ENCODE results near the gene LRSAM1.

Gene LRSAM1

DNA sequence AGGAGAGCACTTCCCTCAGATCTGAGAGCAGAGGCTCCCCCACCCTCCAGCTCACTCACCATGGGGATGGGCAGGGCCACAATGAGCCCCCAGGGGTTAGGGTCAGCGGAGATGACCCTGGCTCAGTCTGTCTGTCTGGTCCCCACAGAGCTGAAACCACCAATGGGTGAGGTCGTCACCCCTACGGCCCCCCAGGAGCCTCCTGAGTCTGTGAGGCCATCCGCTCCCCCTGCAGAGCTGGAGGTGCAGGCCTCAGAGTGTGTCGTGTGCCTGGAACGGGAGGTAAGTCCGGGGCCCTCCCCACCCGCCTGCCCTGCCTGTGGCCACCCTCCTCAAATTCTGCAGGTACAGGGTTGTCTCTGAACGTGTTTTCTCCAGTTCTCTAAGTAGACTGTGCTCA is 49.6 kb downstream of the LRSAM1 start:
- DNase-seq: no peak

DNA sequence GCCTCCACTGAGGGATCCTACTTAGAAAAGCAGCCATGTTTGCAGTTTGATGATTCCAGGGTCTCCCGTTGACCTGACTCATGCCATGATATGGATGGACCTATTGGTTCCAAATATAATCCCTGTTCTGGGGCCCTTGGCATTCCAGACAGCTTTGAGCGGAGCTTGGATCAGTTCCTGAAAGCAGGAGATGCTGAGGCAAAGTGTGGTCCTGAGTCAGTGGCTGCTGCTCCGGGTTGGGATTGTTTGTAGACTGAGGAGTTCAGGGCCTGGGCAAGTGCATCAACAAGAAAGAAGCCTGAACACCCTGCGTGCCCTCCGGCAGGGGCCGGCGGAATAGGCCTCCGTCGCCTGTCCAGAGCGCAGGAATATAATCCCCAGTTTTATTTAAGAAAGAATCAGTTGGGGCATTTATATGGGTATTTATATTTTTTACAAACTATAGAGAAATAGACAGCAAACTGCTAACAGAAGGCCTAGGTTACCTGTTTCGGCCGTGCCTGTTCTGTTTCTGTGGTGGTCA is 50.6 kb downstream of the LRSAM1 start:
- DNase-seq: no peak

DNA sequence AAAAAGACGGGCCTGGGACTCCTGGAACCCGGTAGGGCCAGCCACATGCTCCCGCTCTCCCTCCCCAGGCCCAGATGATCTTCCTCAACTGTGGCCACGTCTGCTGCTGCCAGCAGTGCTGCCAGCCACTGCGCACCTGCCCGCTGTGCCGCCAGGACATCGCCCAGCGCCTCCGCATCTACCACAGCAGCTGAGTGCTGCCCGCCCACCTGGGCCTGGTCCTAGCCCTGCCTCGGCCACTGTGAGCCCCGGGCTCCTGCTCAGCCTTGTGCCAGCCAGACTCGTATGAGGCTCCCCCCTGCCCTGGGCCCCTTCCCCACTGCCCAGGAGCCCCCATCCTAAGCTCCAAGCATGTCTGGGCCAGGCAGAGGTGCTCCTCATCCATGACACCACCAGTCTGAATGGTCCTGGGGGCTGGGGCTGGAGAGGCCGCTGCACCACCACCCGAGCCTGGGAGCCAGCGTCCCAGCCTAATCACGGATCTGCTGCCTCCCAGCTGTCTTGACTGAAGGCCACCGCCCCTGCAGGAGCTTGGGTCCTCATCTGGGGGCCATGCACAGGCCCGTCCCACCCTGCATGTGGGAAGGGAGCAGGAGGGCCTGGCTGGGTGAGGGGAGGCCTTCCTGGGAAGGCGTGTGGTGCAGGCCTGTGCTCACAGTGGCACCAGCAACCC is 51.5 kb downstream of the LRSAM1 start:
- no peak for DNase-seq

DNA sequence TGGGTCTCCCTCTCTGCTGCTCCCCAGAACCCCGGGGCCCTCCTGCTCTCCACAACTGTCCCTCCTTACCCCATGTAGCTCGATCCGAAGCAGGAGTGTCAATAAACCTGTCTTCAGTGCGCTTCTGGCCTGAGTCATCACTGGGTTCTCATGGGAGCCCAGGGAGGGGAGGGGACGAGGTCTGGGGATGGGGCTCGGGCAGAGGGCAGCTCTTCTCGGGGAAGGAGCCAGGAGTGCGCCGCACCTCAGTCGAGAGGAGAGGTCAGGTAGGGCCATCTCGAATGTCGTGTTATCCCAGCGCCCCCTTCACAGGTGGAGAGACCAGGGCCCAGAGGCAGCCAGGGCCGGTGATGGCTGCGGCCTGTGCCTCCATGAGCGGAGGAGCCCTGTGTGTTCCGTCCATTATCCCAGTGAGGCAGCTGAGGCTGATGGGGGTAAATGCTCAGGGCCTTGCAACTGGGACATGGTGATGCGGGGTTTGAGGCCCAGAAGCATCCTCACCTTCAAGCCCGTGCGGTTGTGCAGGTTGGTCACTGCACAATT is 52.1 kb downstream of the LRSAM1 start:
- DNase-seq: no peak

DNA sequence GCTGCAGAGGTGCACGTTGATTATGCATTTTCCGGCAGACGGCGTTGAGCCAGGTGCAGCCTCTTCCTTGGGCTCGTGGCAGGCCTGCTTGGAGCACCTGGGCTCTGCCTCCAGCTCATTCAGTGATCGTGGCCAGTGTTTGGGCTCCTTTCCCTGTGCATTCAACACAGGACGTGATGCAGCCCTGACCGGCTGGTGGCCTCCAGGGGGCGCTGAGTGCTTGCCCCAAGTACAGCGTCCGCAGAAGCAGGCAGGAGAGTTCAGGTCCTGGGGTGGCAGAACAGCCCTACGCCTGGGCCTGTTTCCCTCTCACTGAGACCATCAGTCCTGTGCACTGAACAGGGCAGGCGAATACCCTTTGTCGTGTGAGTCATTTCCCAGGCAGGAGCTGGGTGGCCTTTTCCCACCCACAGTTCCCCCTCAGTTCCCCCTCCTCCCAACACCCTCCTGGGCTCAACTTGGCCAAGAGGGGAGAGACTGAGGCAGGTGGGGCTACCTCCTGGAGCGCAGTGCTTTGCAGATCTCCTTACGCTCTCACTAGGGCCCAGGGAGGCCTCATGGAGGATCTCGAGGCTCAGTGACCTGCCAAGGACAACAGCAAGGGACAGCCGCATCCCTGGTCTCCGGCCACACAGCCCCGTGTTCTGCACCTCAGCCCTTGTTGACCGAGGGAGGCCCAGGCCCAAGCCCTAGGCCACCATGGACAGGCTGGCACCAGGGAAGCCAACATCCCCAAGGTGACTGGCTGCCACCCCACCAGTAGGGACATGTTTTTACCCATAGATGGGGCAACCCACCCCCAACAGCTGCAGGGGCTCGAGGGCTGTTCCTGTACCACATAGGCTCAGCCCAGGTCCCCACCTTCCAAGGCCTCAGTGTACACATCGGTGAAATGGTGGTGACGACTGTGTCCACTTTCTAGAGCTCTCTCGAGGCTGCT is 52.9 kb downstream of the LRSAM1 start:
- DNase-seq: peak; percentile 74

DNA sequence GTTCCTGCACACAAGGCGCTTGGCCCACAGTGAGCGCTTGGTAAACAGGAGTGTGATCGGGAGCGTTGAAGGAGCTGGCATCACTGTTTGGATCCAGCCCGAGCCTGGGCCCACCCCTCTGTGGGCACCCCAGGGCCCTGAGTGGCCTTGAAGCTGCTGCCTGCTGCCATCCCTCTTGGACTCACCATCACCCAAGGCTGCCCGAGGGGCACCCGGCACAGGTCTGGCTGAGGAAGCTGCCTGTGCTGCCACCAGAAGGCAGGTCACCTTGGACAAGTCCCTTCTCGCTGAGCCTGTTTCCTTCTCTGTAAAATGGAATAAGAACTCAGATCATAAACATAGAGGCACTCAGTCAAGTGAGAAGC is 53.6 kb downstream of the LRSAM1 start:
- DNase-seq: no peak

DNA sequence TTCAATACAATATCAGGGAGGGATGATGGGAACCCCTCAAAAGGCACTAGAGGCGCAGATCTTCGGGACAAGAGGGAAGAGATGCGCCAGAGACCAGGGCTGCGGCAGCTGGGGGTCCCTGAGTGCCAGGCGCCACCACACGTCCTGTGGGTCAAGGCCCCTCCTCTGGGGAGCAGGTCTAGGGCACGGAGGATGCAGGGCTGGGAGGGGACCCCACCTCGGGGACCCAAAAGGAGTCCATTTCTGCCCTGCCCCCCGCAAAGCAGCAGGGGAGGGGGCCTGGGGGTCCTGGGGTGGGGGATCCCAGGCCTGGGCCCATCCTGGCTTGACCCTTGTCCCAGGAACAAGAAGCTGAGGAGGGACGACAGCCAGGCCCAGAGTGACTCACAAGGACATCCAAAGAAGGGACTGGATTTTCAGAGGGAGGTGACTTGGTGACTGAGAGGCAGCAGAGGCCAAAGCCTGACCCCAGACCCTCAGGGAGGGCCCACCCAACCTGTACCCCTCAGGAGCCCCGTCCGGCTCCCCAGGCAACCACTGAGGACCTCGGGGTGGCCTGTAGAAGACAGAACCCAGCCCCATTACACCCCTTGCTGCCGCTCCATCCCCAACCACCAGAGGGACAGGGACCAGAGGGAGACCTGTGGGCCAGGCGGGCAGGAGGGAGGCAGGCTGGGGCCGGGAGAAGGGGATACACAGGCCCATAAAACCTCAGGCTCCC is 54.2 kb downstream of the LRSAM1 start:
- DNase-seq: no peak

DNA sequence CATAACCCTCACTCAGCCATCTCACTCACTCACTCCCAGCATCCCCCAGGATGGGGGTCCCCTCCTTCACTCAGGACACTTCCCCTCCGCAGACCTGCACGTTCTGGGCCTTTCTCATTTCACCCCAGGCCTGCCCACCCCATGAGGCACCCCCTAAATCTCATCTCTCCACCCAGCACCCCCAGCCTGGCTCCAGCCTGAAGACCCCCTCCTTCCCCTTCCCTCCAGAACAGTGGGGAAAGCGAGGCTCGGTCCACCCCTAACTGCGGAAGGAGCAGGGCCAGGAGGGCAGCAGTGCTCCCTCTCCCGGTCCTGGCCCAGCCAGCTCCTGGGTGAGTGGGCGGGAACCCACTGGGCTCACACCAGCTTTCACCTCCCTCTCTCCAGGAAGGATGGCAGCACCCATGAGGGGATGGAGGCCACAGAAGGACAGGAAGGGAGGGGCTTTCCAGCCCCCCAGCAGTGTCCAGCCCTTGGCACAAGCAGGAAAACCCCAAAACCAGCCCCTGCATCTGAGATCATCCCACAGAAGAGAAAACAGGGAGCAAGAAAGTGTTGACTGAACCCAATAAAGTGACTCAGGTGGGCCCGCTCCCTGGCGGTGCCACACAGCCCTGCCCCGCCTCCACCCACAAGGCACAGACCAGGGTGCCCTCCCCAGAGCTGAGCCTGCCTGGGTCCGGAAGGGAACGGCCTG is 55.0 kb downstream of the LRSAM1 start:
- DNase-seq: no peak

DNA sequence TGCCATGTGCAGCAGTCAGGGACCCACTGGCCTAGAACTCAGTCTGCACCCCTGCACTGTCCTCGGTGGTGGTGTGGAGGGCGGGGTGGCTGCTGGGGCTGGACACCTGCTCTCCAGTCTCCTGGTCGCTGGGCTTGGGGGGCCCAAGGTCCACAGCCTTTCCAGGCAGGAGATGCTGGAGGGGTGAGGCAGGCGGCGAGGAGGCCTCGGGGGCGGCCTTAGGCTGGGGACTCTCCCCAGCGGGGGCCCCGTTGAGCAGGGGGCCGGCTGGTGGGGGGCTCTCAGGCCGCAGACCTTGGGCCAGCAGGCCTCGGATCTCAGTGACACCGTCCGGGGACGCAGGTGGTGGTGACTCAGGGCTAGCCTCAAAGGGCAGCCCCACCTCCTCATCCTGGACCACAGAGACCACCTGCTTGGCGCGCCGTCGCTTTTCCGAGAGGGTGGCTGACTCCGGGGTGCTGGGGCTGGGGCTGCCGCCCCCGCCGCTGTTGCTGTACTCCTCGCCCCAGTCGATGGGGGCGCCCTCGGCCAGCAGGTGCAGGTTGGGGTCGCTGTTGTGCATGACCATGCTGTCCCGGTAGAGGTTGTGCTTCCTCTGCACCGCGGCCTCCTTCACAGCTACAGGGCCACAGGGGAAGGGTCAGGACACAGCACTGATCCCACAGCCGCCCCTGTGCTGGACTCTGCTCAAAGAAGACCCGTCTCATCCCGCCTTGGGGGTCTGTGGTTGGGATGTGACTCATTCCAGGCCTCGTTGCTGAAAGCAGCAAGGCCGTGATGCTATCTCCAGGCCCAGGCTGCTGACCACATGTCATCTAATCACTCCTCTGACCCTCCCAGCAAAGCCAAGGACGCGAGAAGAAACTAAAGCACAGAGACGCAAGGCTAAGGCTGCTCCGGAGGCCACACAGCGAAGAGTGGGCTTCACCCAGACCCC is 55.8 kb downstream of the LRSAM1 start:
- DNase-seq: no peak

DNA sequence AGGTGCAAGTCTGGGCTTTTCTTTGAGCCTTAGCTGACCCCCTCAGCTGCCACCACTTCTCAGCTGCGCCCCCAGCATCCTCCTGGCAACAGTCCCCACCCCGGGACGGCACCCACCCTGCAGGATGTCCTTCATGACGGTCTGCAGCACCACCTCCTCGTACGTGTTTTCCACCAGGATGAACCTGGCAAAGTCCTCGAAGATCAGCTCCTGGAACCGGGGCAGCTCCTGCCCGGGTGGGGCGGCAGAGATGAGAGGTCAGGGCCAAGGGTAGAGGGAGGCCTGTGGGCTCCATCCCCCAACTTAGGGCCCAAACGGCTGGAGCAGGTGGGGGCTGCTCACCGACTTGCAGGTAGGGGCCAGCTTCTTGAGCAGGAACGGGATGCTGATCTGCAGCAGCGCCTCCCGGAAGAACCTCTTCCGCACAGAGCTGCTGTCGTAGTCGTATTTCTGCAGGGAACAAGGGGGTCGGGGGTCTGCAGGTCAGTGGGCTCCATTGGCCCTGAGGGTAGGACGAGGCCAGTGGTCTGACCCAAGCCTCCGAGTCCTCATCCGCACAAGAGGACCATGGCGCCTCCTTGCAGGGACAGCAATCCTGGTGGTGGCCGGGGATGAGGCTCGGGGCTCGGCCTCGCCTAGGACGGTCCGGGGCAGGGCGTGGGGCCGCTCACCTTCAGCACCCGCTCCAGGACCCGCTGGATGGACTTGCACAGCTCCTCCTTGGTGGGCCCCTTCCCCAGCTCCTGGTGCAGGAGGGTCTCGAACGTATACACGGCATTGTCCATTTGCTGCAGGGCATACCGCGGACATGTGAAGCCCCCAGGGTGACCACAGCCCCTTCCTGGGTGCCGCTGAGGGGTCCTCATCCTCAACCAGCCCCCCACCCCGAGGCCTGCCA is 56.7 kb downstream of the LRSAM1 start:
- no peak for DNase-seq

DNA sequence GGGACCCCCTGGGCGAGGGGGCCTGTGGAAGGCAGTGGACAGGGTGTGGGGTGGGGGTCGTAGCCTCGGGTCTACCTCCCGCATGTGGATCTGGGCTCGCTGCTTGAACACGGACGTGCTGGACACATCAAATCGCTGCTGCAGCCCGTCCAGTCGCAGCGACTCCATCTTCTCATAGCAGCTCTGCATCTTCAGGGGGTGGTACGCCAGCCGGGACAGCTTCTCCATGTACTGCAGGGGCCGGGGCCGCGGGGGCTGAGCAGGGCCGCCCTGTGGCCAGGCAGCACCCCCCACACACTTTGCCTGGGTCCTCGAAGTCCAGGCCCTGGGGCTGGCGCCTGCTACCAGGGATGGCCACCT is 57.6 kb downstream of the LRSAM1 start:
- DNase-seq: no peak

DNA sequence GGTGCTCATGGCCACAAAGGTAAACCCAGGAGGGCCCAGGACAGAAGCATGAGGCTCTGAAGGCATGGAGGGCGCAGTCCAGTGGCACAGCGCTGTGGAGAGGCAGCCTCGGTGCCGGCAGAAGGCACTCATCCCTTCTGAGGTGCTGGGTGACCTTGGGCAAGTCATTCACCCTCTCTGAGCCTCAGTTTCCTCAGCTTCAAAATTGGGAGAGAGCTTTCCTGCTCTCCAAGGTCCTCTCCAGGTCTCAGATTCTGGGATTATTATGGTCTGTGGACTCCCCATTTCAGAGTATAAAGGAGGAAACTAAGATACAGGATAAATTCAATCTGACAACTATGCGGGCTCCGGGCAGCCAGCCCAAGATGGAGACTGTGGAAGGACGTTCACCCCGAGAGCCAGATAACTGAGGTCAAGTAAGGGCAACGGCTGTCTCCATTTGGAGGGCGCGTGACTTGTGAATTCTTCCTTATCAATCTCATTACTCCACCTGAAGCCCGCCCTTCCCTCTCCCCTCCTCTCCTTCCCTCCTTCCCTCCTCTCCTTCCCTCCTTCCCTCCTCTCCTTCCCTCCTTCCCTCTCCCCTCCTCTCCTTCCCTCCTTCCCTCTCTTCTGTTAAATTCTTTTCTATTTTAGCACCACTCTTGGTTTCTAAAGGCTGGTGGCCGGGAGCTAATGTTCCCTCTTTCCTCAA is 58.1 kb downstream of the LRSAM1 start:
- no peak for DNase-seq

DNA sequence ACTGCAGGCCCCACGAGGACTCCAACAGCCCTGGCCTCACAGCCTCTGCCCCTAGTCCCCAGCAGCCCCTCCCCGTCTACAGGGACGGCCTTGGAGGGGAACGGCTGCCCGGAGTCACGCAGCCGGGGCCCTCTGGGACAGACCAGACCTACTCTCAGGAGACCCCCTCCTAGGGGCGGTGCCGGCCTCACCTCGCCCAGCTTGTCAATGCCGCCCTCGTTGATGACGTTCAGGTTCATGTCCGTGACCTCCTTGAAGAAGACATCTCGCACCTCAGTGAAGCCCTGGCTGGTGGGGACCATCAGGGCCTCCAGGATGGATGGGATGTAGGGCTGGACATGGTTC is 58.6 kb downstream of the LRSAM1 start:
- no peak for DNase-seq

DNA sequence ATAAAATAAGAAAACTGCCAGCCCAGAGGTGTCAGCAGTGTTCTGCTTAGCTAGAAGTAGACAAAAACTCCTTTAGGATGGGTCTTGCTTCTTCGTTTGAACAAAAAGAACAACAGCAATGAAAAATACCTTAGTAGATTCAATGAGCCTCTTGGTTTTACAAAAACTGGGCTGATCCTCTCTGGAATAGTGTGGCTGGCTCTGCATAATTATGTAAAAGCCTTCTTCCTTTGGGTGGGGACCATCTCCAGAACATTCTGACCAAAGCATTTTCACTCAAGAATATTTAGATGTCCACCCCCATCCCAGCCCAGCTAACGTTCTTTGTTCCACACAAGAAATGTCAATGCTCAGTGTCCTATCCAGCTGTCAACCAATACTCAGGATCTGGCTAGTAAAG is 63.2 kb downstream of the LRSAM1 start:
- no peak for DNase-seq

DNA sequence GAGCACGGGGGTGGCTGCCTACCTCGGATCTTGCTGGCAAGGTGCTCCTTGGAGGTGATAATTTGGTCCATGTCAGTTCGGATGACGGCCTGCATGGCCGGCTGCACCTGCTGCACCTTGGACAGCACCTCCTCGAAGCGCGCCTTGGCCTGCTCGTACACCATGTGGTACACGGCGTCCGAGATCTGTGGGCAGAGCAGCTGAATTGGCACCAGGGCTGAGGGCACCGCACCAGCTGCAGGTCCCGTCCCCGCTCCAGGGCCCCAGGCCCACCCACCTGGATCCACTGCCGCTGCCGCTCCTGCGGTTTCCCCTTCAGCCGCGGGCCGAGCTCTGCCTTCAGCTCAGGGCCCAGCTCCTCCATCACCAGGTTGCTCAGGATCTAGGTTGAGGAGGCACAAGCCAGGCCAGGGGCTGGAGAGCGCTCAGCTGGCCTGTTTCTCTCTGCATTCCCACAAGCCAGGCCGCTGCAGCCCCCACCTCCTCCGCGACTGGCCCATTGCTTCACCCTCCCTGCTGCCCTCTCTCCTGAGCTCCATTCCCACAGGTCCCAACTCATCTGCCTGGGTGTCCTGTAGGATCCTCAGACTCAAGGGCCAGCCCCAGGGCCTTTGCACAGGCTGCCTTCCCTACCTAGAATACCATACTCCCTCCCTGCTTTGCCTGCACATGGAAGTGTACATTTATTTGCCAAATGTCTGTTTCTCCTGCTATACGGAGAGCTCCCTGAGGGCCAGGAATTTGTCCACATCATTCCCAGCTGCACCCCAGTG is 65.7 kb downstream of the LRSAM1 start:
- no peak for DNase-seq

DNA sequence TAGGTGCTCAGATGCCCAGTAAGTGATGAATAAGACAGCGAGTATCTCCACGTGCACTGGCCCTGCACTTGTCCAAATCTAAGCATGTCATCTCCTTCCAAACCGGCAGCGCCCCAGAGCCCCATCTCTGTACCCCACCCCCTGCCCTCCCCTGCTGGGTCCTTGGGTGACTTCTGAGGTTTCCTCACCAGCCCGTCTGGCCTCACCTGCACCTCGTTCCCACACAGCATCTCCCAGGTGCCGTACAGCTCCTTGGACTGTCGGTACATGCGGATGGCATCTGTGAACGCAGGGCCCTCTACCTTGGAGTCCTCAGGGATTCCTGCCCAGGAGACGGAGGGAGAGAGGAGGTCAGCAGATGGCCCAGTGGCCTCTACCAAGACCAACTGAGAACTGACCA is 66.3 kb downstream of the LRSAM1 start:
- no peak for DNase-seq

DNA sequence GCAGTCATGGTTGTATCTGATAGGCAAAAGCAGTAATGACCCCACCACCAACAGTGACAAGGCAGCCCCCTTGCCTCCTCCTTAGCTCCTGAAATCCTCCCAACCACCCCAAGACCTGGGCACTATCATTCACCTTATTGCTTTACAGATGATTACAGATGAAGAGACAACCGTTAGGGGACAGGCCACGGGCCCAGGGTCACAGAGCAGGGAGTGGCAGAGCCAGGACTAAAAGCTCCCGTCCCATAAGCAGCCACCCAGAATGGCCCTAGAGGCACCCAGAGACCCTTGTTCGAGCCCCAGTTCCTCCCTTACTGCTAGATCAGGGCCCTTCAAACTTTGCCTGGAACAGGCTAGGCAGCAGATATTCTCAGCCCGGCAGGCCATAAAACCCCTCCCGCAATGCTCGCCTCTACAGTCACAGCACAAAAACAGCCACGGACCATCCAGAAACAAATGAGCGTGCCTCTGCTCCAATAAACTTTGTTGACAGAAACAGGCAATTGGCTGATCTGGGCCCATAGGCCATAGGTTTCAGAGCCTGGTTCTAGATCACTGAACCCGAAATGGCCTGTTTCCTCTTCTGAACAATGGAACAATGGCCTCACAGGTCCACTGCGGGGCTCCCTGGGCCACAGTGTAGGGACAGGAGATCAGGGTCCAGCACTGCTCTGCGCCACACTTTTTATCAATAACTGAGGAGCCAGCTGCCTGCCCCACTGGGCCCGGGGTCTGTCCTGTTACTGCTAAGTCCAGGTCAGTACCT is 67.0 kb downstream of the LRSAM1 start:
- no peak for DNase-seq
